Adrenal gland (tissue), 12 donors: ENCODE results near the gene CTU2. TPM values are rescaled to one million over a fixed set of nuclear protein-coding genes. Genes with fewer than 3 reads are reported as not detected.

ENCODE experiments used
- DNase-seq, 7 donors: peaks; one replicate each; pipeline ENCODE4 v3.0.0-alpha.2; 2019 to 2020
- H3K27ac ChIP-seq, 5 donors: fragments of 200-600 bp; sonication (generic) in 4 of 5; 1 replicate in 3 of 5; 2 replicates in 2 of 5; pipeline versions ENCODE4 v1.5.1 to v1.8.0; 2016 to 2020; ENCODE audit warnings: mild to moderate bottlenecking in 1 of 5
- H3K27me3 ChIP-seq: fragments of 200-600 bp; 2 replicates; pipeline ENCODE4 v1.8.0; 2021
- H3K36me3 ChIP-seq, 2 donors: fragments of 200-600 bp; replicated peaks in 1 of 2; 1 replicate in 1 of 2; 2 replicates in 1 of 2; pipeline versions ENCODE4 v1.5.1 to v1.8.0; 2018 to 2022
- H3K4me1 ChIP-seq, 2 donors: fragments of 200-600 bp; replicated peaks in 1 of 2; 1 replicate in 1 of 2; 2 replicates in 1 of 2; pipeline versions ENCODE4 v1.5.1 to v1.8.0; 2018 to 2021
- H3K4me3 ChIP-seq, 4 donors: fragments of 200-600 bp; sonication (generic) in 3 of 4; one replicate each; pipeline ENCODE4 v1.5.1; 2016 to 2018
- H3K9me3 ChIP-seq, 3 donors: fragments of 200-600 bp; sonication (generic) in 1 of 3; replicated peaks in 1 of 3; 1 replicate in 2 of 3; 2 replicates in 1 of 3; pipeline versions ENCODE4 v1.5.1 to v1.8.0; 2016 to 2021
- CTCF ChIP-seq, 6 experiments: fragments of 450-650 bp in 4 of 6; fragments of 200-600 bp in 2 of 6; sonication (generic) in 1 of 6; IDR thresholded peaks; 1 replicate in 5 of 6; 2 replicates in 1 of 6; pipeline versions ENCODE4 v1.5.1 to v1.8.0; 2016 to 2021; ENCODE audit warnings: antibody characterized with exemption in 6 of 6, mild to moderate bottlenecking in 2 of 6, moderate library complexity in 1 of 6
- POLR2A ChIP-seq, 2 donors: fragments of 450-650 bp; IDR thresholded peaks; one replicate each; pipeline ENCODE4 v1.6.1; 2017; ENCODE audit warnings: antibody characterized with exemption in 2 of 2, mild to moderate bottlenecking in 2 of 2, moderate library complexity in 1 of 2
- WGBS, 4 donors: extraction: QIAGEN DNeasy Blood & Tissue Kit in 2 of 4; methylation state at CpG; one replicate each; pipeline versions ENCODE4 v1.1.5 to v1.1.7; 2013 to 2017; 5-methylcytosine and 5-hydroxymethylcytosine counted together
- intact Hi-C, 2 donors: fragments of 100-400 bp; cut with DNase I; formaldehyde crosslinking; loops; one replicate each; pipeline versions ENCODE4 v1.14.1 to v1.15.0; 2022 to 2023
- polyA plus RNA-seq, 3 donors: library from polyadenylated mRNA; stranded (reverse); fragments of 200-250 nt in 2 of 3; fragments of 350-450 nt in 1 of 3; fragmentation: Illumina TruSeq in 1 of 3; extraction: RNeasy Lipid Tissue Mini Kit (QIAGEN cat#74804) in 1 of 3; gene quantifications; one replicate each; pipeline ENCODE4 v1.2.3, GENCODE V29; 2013 to 2014
- total RNA-seq, 9 donors: library from RNA; depleted of rRNA in 4 of 9; stranded (reverse); fragments of >200 nt in 4 of 9; fragments of 120-200 nt in 1 of 9; fragmentation: NEBNext Ultra II Directional in 1 of 9; extraction: Animal tissue kit (Norgen Biotek cat#: 25700) in 1 of 9; gene quantifications; one replicate each; pipeline versions ENCODE4 v1.1.0 to v1.2.4, GENCODE V29; 2013 to 2023
- donor health status: healthy with polysubstance abuse.
- donor health status: Bipolar disorder and iron deficiency.
- donor health status: DM: yes; HTN: yes; CAD: no.
- donor health status: DM: no; HTN: no; CAD: no.
- donor health status: DM: no; HTN: no; CAD: no.
- donor health status: DM: yes; HTN: yes; CAD: no.

The CTU2 gene
- total and polyA plus RNA-seq, 12 donors = 3.6 to 43.8 (median 14.0) TPM

DNA sequence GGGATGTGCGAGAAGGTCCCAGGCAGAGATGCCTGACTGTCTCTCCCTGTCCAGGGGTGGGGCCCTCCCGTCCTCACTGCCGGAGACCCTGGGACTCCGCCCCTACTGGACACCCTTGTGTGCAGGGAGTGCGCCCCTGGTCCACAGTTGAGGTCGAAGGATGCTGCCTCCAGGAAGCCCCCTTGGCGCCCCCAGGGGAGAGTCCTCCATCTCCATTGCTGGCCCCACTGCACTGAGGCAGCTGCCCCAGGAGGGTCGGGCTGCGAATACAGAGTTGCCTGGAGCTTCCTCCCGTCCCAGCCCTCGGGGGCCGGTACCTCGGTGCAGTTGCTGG is 26.6 kb downstream of the CTU2 start:
- H3K36me3 ChIP-seq = peaks cover 0 to 35% of the 10 kb centered on the region in 2 donors
- no peaks in the 10 kb centered on the region for H3K27me3 ChIP-seq
- no peak for TF ChIP-seq CTCF (IDR thresholded peaks at IDR 0.05)
- no peak for TF ChIP-seq POLR2A (IDR thresholded peaks at IDR 0.05)
- no peaks in the 10 kb centered on the region for H3K9me3 ChIP-seq
- intact Hi-C loops = no loop called here
- no peak overlapping the region for H3K4me3 ChIP-seq
- no peak overlapping the region for H3K27ac ChIP-seq
- WGBS, 4 donors = 87 to 97% (median 91%) methylated on average over 6 to 13 of the region's 13 CpGs
- no peak for DNase-seq
- H3K4me1 ChIP-seq = peaks cover 0 to 4% of the 10 kb centered on the region in 2 donors

- DNase-seq = no peak
- peaks cover 0 to 4% of the 10 kb centered on the region in 2 donors for H3K4me1 ChIP-seq
- peaks cover 0 to 35% of the 10 kb centered on the region in 2 donors for H3K36me3 ChIP-seq
- 88 to 98% (median 93%) methylated on average over 4 to 27 of the region's 27 CpGs for WGBS, 4 donors
- H3K27ac ChIP-seq = no peak overlapping the region
- no peaks in the 10 kb centered on the region for H3K9me3 ChIP-seq
- no peak for TF ChIP-seq CTCF (IDR thresholded peaks at IDR 0.05)
- no peak for TF ChIP-seq POLR2A (IDR thresholded peaks at IDR 0.05)
- no peak overlapping the region for H3K4me3 ChIP-seq
- intact Hi-C loops = no loop called here
- no peaks in the 10 kb centered on the region for H3K27me3 ChIP-seq
These were observed 27.5 kb downstream of the CTU2 start for GRCh38 chr16:88733630-88734360.

DNA sequence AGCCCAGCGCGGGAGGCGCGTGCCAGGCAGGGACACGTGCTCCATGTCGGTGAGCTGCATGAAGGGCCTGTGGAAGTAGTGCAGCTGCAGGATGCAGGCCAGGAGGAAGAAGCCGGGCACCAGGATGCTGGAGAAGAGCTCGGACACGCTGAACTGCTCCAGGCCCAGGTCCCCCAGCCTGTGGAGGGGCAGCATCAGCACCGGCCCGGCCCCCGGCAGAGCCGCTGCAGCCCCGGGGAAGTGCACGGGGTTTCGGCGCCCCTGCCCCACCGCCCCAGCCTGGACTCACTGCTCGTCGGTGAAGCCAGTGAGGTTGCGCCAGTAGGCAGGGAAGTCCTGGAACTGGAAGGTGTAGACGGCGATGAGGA is 28.0 kb downstream of the CTU2 start:
- Histone ChIP-seq H3K4me3 (no peak overlapping the region), H3K27ac (no peak overlapping the region), H3K36me3 (peaks cover 0 to 35% of the 10 kb centered on the region in 2 donors), H3K4me1 (peaks cover 0 to 4% of the 10 kb centered on the region in 2 donors), H3K9me3 (no peaks in the 10 kb centered on the region), H3K27me3 (no peaks in the 10 kb centered on the region)
- intact Hi-C loops = no loop called here
- TF ChIP-seq CTCF (IDR thresholded peaks at IDR 0.05) = no peak
- TF ChIP-seq POLR2A (IDR thresholded peaks at IDR 0.05) = no peak
- WGBS, 4 donors = 89 to 96% (median 93%) methylated on average over 9 to 23 of the region's 23 CpGs
- DNase-seq = no peak

- Histone ChIP-seq H3K4me1 (peaks cover 0 to 4% of the 10 kb centered on the region in 2 donors), H3K27ac (no peak overlapping the region), H3K4me3 (no peak overlapping the region), H3K9me3 (no peaks in the 10 kb centered on the region), H3K36me3 (peaks cover 0 to 38% of the 10 kb centered on the region in 2 donors), H3K27me3 (no peaks in the 10 kb centered on the region)
- DNase-seq = no peak
- 87 to 96% (median 95%) methylated on average over 12 to 16 of the region's 16 CpGs for WGBS, 4 donors
- intact Hi-C loops = loop anchor here in 1 of 2 donors (5.0 kb wide), 1 partner anchor 432 kb away; no protein-coding TSS in a partner anchor
- no peak for TF ChIP-seq POLR2A (IDR thresholded peaks at IDR 0.05)
- TF ChIP-seq CTCF (IDR thresholded peaks at IDR 0.05) = no peak
These were observed 28.8 kb downstream of the CTU2 start for GRCh38 chr16:88735121-88735520.
